Ishikawa (cell line): Measurements from ENCODE around the gene CWC22.

Experiments used
- CREB1 ChIP-seq: IDR thresholded peaks from 2 replicates; pipeline ENCODE4 v1.6.1; 2012; ENCODE audit warnings: low read depth
- EP300 ChIP-seq: IDR thresholded peaks from 2 replicates; pipeline ENCODE4 v1.6.1; 2012; ENCODE audit warnings: borderline replicate concordance
- NFIC ChIP-seq: IDR thresholded peaks from 2 replicates; pipeline ENCODE4 v1.6.1; 2012
- RAD21 ChIP-seq: IDR thresholded peaks from 2 replicates; pipeline ENCODE4 v1.6.1; 2012; ENCODE audit warnings: low read depth
- TAF1 ChIP-seq: IDR thresholded peaks from 2 replicates; pipeline ENCODE4 v1.6.1; 2012; ENCODE audit warnings: low read depth, mild to moderate bottlenecking
- TCF12 ChIP-seq: IDR thresholded peaks from 2 replicates; pipeline ENCODE4 v1.6.1; 2012; ENCODE audit warnings: low read depth
- TEAD4 ChIP-seq: IDR thresholded peaks from 2 replicates; pipeline ENCODE4 v1.6.1; 2012
- YY1 ChIP-seq: IDR thresholded peaks from 2 replicates; pipeline ENCODE4 v1.6.1; 2012; ENCODE audit warnings: low read depth
- TF ChIP-seq, protein P1 (sequence below): IDR thresholded peaks from 2 replicates; pipeline ENCODE4 v1.6.1; 2012
- TF ChIP-seq, protein P2 (sequence below): IDR thresholded peaks from 2 replicates; pipeline ENCODE4 v1.6.1; 2012
- TF ChIP-seq, protein P3 (sequence below): IDR thresholded peaks from 2 replicates; pipeline ENCODE4 v1.6.1; 2012; ENCODE audit warnings: low read depth, mild to moderate bottlenecking

DNA sequence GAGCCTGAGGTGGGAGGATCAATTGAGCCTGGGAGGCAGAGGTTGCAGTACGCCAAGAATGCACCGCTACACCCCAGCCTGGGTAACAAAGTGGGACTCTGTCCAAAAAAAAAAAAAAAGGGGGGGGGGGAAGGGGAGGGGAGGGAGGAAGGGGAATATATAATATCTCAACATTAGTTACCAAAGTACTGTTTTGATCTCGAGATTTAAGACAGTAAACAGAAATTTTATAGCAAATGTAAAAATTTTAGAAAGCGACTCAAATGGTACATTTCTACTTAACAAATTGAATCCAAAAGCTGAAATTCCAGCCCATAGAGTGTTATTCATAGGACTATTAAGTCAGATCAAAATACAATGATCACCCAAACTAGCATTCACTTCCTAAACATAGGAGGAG, 60.8 kb downstream of the CWC22 start:
- no peak for TF ChIP-seq EP300
- TF ChIP-seq, protein P1, sequence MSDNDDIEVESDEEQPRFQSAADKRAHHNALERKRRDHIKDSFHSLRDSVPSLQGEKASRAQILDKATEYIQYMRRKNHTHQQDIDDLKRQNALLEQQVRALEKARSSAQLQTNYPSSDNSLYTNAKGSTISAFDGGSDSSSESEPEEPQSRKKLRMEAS, result no peak
- no peak for TF ChIP-seq TEAD4
- no peak for TF ChIP-seq TAF1
- TF ChIP-seq NFIC, result no peak
- TF ChIP-seq, protein P2, sequence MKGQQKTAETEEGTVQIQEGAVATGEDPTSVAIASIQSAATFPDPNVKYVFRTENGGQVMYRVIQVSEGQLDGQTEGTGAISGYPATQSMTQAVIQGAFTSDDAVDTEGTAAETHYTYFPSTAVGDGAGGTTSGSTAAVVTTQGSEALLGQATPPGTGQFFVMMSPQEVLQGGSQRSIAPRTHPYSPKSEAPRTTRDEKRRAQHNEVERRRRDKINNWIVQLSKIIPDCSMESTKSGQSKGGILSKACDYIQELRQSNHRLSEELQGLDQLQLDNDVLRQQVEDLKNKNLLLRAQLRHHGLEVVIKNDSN, result no peak
- TF ChIP-seq, protein P3, sequence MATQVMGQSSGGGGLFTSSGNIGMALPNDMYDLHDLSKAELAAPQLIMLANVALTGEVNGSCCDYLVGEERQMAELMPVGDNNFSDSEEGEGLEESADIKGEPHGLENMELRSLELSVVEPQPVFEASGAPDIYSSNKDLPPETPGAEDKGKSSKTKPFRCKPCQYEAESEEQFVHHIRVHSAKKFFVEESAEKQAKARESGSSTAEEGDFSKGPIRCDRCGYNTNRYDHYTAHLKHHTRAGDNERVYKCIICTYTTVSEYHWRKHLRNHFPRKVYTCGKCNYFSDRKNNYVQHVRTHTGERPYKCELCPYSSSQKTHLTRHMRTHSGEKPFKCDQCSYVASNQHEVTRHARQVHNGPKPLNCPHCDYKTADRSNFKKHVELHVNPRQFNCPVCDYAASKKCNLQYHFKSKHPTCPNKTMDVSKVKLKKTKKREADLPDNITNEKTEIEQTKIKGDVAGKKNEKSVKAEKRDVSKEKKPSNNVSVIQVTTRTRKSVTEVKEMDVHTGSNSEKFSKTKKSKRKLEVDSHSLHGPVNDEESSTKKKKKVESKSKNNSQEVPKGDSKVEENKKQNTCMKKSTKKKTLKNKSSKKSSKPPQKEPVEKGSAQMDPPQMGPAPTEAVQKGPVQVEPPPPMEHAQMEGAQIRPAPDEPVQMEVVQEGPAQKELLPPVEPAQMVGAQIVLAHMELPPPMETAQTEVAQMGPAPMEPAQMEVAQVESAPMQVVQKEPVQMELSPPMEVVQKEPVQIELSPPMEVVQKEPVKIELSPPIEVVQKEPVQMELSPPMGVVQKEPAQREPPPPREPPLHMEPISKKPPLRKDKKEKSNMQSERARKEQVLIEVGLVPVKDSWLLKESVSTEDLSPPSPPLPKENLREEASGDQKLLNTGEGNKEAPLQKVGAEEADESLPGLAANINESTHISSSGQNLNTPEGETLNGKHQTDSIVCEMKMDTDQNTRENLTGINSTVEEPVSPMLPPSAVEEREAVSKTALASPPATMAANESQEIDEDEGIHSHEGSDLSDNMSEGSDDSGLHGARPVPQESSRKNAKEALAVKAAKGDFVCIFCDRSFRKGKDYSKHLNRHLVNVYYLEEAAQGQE, result no peak
- TF ChIP-seq CREB1, result no peak
- no peak for TF ChIP-seq YY1
- TF ChIP-seq TCF12, result no peak
- TF ChIP-seq RAD21, result no peak
